A549 (cell line): ENCODE measurements around the gene KCNQ1OT1. TPM values are rescaled to one million over a fixed set of nuclear protein-coding genes. Genes with fewer than 3 reads are reported as not detected.

Experiments used
- ATAC-seq, 2 experiments: fragments of 200-7000 bp in 1 of 2; fragments of >200 bp in 1 of 2; cut with Nextera tagmentation in 1 of 2; cut with Tn5 transposase in 1 of 2; 3 replicates each; pipeline versions ENCODE4 v1.8.0 to v1.9.1; 2018 to 2020; ENCODE audit warnings: mild to moderate bottlenecking in 1 of 2, moderate library complexity in 1 of 2
- CTCF ChIA-PET: fragments of 300-600 bp; sonication (Branson Sonifier 250); formaldehyde crosslinking; extraction: SDS; loops from one replicate; lab custom pipeline; 2021; ENCODE audit warnings: antibody characterized with exemption, inconsistent platforms; lab: Yijun Ruan, JAX
- POLR2A ChIA-PET: fragments of 350-600 bp; formaldehyde crosslinking; extraction: SDS; loops from one replicate; lab custom pipeline; 2021; ENCODE audit warnings: antibody characterized with exemption, inconsistent platforms; lab: Yijun Ruan, JAX
- DNase-seq, 2 experiments: peaks; one replicate each; pipeline versions ENCODE4 v3.0.0 to v3.0.0-alpha.2; 2011 to 2016; ENCODE audit warnings: low read depth in 1 of 2, low spot score in 1 of 2
- FAIRE-seq: peaks from 2 replicates; lab custom pipeline; 2011; peaks lifted over from hg19 to GRCh38; lab: Jason Lieb, UNC
- H3K27ac ChIP-seq, 2 experiments: fragments of >200 bp; sonication (Bioruptor Twin); formaldehyde crosslinking; 3 replicates each; pipeline ENCODE4 v1.5.1; 2016 to 2017
- H3K4me1 ChIP-seq: fragments of >200 bp; sonication (Bioruptor Twin); formaldehyde crosslinking; 3 replicates; pipeline ENCODE4 v1.6.1; 2016
- H3K4me2 ChIP-seq: fragments of >200 bp; sonication (Bioruptor Twin); formaldehyde crosslinking; 3 replicates; pipeline ENCODE4 v1.6.1; 2016
- H3K4me3 ChIP-seq: fragments of >200 bp; sonication (Bioruptor Twin); formaldehyde crosslinking; 3 replicates; pipeline ENCODE4 v1.5.1; 2016
- H3K9me3 ChIP-seq: fragments of >200 bp; sonication (Bioruptor Twin); formaldehyde crosslinking; 3 replicates; pipeline ENCODE4 v1.6.1; 2016
- BHLHE40 ChIP-seq: IDR thresholded peaks from 2 replicates; pipeline ENCODE4 v1.6.1; 2012; ENCODE audit warnings: low read depth, low read length, inconsistent platforms
- EHF ChIP-seq: fragments of 250-450 bp; sonication (Bioruptor Pico); IDR thresholded peaks from 2 replicates; pipeline ENCODE4 v1.5.0; 2020; ENCODE audit warnings: mild to moderate bottlenecking
- FOSB ChIP-seq: fragments of 250-450 bp; sonication (Bioruptor Pico); IDR thresholded peaks from 2 replicates; pipeline ENCODE4 v1.5.0; 2020; ENCODE audit warnings: mild to moderate bottlenecking, moderate library complexity
- FOSL2 ChIP-seq, 2 experiments: fragments of 450-650 bp in 1 of 2; fragments of >200 bp in 1 of 2; sonication (Bioruptor Twin) in 1 of 2; formaldehyde crosslinking; IDR thresholded peaks; 2 replicates each; pipeline versions ENCODE4 v1.5.0 to v1.6.1; 2016 to 2020; ENCODE audit warnings: mild to moderate bottlenecking in 1 of 2, moderate library complexity in 1 of 2
- FOXS1 ChIP-seq: fragments of 250-450 bp; sonication (Bioruptor Pico); IDR thresholded peaks from 2 replicates; pipeline ENCODE4 v1.5.0; 2020; ENCODE audit warnings: mild to moderate bottlenecking, moderate library complexity
- GATA3 ChIP-seq: IDR thresholded peaks from 2 replicates; pipeline ENCODE4 v1.6.1; 2012; ENCODE audit warnings: borderline replicate concordance
- HDAC2 ChIP-seq: fragments of 200-600 bp; sonication (generic); IDR thresholded peaks from 2 replicates; pipeline ENCODE4 v1.6.1; 2016
- HOXA7 ChIP-seq: fragments of 250-450 bp; sonication (Bioruptor Pico); IDR thresholded peaks from 2 replicates; pipeline ENCODE4 v1.5.0; 2020; ENCODE audit warnings: mild to moderate bottlenecking, moderate library complexity
- HOXB13 ChIP-seq: fragments of 250-450 bp; sonication (Bioruptor Pico); IDR thresholded peaks from 2 replicates; pipeline ENCODE4 v1.5.0; 2020; ENCODE audit warnings: low read depth, mild to moderate bottlenecking, moderate library complexity
- HOXB5 ChIP-seq: fragments of 250-450 bp; sonication (Bioruptor Pico); IDR thresholded peaks from 2 replicates; pipeline ENCODE4 v1.5.0; 2020; ENCODE audit warnings: mild to moderate bottlenecking, moderate library complexity
- KDM1A ChIP-seq: fragments of 200-600 bp; sonication (generic); IDR thresholded peaks from 2 replicates; pipeline ENCODE4 v1.6.1; 2016; ENCODE audit warnings: low read depth, mild to moderate bottlenecking
- KDM5A ChIP-seq: fragments of 200-600 bp; sonication (generic); IDR thresholded peaks from 2 replicates; pipeline ENCODE4 v1.6.1; 2016; ENCODE audit warnings: antibody characterized with exemption, mild to moderate bottlenecking
- MAFK ChIP-seq: fragments of 450-650 bp; IDR thresholded peaks from 2 replicates; pipeline ENCODE4 v1.6.1; 2014; ENCODE audit not compliant: partially characterized antibody
- NFE2L2 ChIP-seq: fragments of 150-350 bp; conservative IDR thresholded peaks from 2 replicates; pipeline ENCODE4 v1.6.1; 2014; ENCODE audit warnings: low read length
- NR3C1 ChIP-seq: fragments of >200 bp; sonication (Bioruptor Twin); formaldehyde crosslinking; IDR thresholded peaks from 3 replicates; pipeline ENCODE4 v1.6.1; 2017
- PHF8 ChIP-seq: fragments of 200-600 bp; sonication (generic); IDR thresholded peaks from 2 replicates; pipeline ENCODE4 v1.6.1; 2016; ENCODE audit warnings: low read depth, mild to moderate bottlenecking, antibody characterized with exemption, moderate library complexity, borderline replicate concordance
- POLR2A ChIP-seq: IDR thresholded peaks from 2 replicates; pipeline ENCODE4 v1.6.1; 2012; ENCODE audit warnings: mild to moderate bottlenecking, low read length
- RAD21 ChIP-seq, 2 experiments: fragments of >200 bp in 1 of 2; sonication (Bioruptor Twin) in 1 of 2; formaldehyde crosslinking in 1 of 2; IDR thresholded peaks in 1 of 2; conservative IDR thresholded peaks in 1 of 2; 2 replicates in 1 of 2; 3 replicates in 1 of 2; pipeline ENCODE4 v1.6.1; 2012 to 2018; ENCODE audit warnings: inconsistent platforms in 1 of 2
- RARB ChIP-seq: fragments of 250-450 bp; sonication (Bioruptor Pico); IDR thresholded peaks from 2 replicates; pipeline ENCODE4 v1.8.0; 2021; ENCODE audit warnings: mild to moderate bottlenecking, moderate library complexity
- RCOR1 ChIP-seq: fragments of 150-350 bp; IDR thresholded peaks from 2 replicates; pipeline ENCODE4 v1.6.1; 2014; ENCODE audit warnings: antibody characterized with exemption, low read length, low read depth
- SREBF2 ChIP-seq: fragments of 450-650 bp; IDR thresholded peaks from 2 replicates; pipeline ENCODE4 v1.6.1; 2014; ENCODE audit warnings: mild to moderate bottlenecking, moderate library complexity
- ZNF302 ChIP-seq: fragments of 250-450 bp; sonication (Bioruptor Pico); IDR thresholded peaks from 2 replicates; pipeline ENCODE4 v1.9.0; 2021; ENCODE audit warnings: inconsistent platforms, mild to moderate bottlenecking, moderate library complexity
- WGBS: methylation state at CpG from one replicate; pipeline ENCODE4 v1.1.6; 2017; ENCODE audit errors: missing lambda C conversion rate; 5-methylcytosine and 5-hydroxymethylcytosine counted together
- polyA plus RNA-seq, 4 experiments: library from polyadenylated mRNA; depleted of rRNA in 3 of 4; stranded (reverse); fragments of >200 nt; fragmentation: RNase III in 1 of 4; extraction: RNeasy Plus Mini Kit Qiagen cat#74134 plus additional on column Dnase treatment in 1 of 4; gene quantifications; 2 replicates in 3 of 4; 3 replicates in 1 of 4; pipeline ENCODE4 v1.2.3, GENCODE V29; 2011 to 2017
- TF ChIP-seq, protein P1 (sequence below): fragments of 200-600 bp; sonication (generic); IDR thresholded peaks from 2 replicates; pipeline ENCODE4 v1.6.1; 2016; ENCODE audit warnings: antibody characterized with exemption, mild to moderate bottlenecking, moderate library complexity
- TF ChIP-seq, protein P2 (sequence below): fragments of >200 bp; sonication (Bioruptor Twin); formaldehyde crosslinking; IDR thresholded peaks from 3 replicates; pipeline ENCODE4 v1.5.1; 2016
- TF ChIP-seq, protein P3 (sequence below): IDR thresholded peaks from 2 replicates; pipeline ENCODE4 v1.6.1; 2012
- TF ChIP-seq, protein P4 (sequence below): IDR thresholded peaks from 2 replicates; pipeline ENCODE4 v1.6.1; 2012; ENCODE audit warnings: low read depth, borderline replicate concordance
- TF ChIP-seq, protein P5 (sequence below): fragments of 150-350 bp; IDR thresholded peaks from 2 replicates; pipeline ENCODE4 v1.6.1; 2014; ENCODE audit warnings: low read depth, mild to moderate bottlenecking, low read length

Gene KCNQ1OT1
- polyA plus RNA-seq, 2 of the 4 experiments (the other 2 are of a cell fraction), result 0.03 to 0.13 TPM

DNA sequence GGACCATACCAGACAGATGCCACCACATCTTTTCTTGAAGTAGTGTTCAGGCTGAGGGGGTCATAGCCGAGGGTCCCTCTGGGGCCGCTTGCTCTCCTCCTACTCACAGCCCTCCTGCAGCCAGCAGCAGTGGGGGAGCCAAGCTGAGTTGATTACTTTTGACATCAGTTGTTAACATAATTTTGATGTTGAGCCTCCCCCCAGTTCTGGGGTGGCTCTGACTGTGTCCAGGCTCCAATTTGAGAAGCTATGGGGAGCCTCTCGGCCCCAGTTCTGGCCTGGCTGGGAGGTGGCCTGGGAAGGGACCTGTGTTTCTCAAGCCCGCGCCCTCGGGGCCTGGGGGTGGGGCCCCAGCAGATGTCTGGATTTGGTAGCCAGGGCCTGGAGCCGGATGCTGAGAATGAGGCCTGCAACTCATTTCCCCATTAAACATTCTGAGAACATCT is 47.9 kb downstream of the KCNQ1OT1 start:
- no peaks in the 10 kb centered on the region for H3K4me1 ChIP-seq
- peaks cover 98% of the 10 kb centered on the region for H3K9me3 ChIP-seq
- no peak overlapping the region for H3K4me2 ChIP-seq
- no peak overlapping the region for H3K27ac ChIP-seq
- TF ChIP-seq FOXS1 (no peak), FOSL2 (IDR thresholded peaks at IDR 0.05) (no peak), FOSL2 (CRISPR knock-in tag; IDR thresholded peaks at IDR 0.05) (no peak), SREBF2 (no peak), GATA3 (no peak), RCOR1 (no peak), KDM1A (no peak), EHF (CRISPR knock-in tag) (no peak), NFE2L2 (no peak), NR3C1 (no peak), HOXB5 (no peak), KDM5A (no peak), HDAC2 (no peak)
- TF ChIP-seq, protein P1, sequence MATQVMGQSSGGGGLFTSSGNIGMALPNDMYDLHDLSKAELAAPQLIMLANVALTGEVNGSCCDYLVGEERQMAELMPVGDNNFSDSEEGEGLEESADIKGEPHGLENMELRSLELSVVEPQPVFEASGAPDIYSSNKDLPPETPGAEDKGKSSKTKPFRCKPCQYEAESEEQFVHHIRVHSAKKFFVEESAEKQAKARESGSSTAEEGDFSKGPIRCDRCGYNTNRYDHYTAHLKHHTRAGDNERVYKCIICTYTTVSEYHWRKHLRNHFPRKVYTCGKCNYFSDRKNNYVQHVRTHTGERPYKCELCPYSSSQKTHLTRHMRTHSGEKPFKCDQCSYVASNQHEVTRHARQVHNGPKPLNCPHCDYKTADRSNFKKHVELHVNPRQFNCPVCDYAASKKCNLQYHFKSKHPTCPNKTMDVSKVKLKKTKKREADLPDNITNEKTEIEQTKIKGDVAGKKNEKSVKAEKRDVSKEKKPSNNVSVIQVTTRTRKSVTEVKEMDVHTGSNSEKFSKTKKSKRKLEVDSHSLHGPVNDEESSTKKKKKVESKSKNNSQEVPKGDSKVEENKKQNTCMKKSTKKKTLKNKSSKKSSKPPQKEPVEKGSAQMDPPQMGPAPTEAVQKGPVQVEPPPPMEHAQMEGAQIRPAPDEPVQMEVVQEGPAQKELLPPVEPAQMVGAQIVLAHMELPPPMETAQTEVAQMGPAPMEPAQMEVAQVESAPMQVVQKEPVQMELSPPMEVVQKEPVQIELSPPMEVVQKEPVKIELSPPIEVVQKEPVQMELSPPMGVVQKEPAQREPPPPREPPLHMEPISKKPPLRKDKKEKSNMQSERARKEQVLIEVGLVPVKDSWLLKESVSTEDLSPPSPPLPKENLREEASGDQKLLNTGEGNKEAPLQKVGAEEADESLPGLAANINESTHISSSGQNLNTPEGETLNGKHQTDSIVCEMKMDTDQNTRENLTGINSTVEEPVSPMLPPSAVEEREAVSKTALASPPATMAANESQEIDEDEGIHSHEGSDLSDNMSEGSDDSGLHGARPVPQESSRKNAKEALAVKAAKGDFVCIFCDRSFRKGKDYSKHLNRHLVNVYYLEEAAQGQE, result no peak
- TF ChIP-seq, protein P2, sequence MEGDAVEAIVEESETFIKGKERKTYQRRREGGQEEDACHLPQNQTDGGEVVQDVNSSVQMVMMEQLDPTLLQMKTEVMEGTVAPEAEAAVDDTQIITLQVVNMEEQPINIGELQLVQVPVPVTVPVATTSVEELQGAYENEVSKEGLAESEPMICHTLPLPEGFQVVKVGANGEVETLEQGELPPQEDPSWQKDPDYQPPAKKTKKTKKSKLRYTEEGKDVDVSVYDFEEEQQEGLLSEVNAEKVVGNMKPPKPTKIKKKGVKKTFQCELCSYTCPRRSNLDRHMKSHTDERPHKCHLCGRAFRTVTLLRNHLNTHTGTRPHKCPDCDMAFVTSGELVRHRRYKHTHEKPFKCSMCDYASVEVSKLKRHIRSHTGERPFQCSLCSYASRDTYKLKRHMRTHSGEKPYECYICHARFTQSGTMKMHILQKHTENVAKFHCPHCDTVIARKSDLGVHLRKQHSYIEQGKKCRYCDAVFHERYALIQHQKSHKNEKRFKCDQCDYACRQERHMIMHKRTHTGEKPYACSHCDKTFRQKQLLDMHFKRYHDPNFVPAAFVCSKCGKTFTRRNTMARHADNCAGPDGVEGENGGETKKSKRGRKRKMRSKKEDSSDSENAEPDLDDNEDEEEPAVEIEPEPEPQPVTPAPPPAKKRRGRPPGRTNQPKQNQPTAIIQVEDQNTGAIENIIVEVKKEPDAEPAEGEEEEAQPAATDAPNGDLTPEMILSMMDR, result no peak
- TF ChIP-seq, protein P3, sequence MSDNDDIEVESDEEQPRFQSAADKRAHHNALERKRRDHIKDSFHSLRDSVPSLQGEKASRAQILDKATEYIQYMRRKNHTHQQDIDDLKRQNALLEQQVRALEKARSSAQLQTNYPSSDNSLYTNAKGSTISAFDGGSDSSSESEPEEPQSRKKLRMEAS, result no peak
- TF ChIP-seq, all 56 proteins: peak for 0
- ChIA-PET POLR2A (no interaction called here), CTCF (no interaction called here)
- WGBS, result 86% methylated on average over 5 of the region's 7 CpGs
- H3K4me3 ChIP-seq, result no peak overlapping the region
- no peak for FAIRE-seq
- no peak for ATAC-seq
- no peak for DNase-seq

DNA sequence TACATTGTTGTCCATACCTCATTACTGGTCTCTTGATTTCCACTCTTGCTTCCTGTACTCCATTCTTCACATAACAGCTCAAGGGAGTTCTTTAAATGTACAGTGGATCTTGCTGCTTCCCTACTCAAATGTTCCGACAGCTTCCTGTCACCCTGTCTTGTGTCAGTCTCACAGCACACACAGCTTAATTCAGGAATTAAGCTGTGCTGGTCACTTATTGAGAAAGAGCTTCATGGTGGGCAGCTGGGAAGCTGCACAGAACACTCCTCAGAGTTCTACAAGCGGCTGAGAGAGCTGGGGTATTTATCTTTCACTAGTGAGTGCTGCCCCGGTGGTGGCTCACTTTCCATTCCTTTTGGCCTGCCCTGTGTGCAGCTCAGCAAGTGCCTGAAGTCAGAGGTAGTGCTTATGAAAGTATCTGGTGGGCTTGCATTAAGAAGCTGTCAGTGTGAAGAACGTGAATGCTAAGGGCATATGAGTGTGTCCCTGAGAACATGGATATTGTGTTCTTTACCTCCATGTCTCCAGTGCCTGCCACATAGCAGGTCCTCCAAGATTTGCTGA is 48.7 kb downstream of the KCNQ1OT1 start:
- POLR2A ChIA-PET, result no interaction called here
- 69% methylated on average over 4 of the region's 4 CpGs for WGBS
- peaks cover 98% of the 10 kb centered on the region for H3K9me3 ChIP-seq
- no peak overlapping the region for H3K4me3 ChIP-seq
- no peak overlapping the region for H3K27ac ChIP-seq
- DNase-seq, result no peak
- FAIRE-seq, result no peak
- TF ChIP-seq BHLHE40 (no peak), RARB (CRISPR knock-in tag) (no peak), RAD21 (conservative IDR thresholded peaks at IDR 0.05 in 1 of 2, IDR thresholded peaks at IDR 0.05 in 1 of 2) (no peak), ZNF302 (CRISPR knock-in tag) (no peak), MAFK (no peak), PHF8 (no peak), HOXA7 (CRISPR knock-in tag) (no peak), POLR2A (no peak), HOXB13 (CRISPR knock-in tag) (no peak), NFE2L2 (no peak), FOSB (CRISPR knock-in tag) (no peak), HDAC2 (no peak)
- TF ChIP-seq, protein P4, sequence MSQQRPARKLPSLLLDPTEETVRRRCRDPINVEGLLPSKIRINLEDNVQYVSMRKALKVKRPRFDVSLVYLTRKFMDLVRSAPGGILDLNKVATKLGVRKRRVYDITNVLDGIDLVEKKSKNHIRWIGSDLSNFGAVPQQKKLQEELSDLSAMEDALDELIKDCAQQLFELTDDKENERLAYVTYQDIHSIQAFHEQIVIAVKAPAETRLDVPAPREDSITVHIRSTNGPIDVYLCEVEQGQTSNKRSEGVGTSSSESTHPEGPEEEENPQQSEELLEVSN, result no peak
- TF ChIP-seq, protein P5, sequence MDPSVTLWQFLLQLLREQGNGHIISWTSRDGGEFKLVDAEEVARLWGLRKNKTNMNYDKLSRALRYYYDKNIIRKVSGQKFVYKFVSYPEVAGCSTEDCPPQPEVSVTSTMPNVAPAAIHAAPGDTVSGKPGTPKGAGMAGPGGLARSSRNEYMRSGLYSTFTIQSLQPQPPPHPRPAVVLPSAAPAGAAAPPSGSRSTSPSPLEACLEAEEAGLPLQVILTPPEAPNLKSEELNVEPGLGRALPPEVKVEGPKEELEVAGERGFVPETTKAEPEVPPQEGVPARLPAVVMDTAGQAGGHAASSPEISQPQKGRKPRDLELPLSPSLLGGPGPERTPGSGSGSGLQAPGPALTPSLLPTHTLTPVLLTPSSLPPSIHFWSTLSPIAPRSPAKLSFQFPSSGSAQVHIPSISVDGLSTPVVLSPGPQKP, result no peak
- TF ChIP-seq, all 56 proteins: peak for 0
- Histone ChIP-seq H3K4me1 (no peaks in the 10 kb centered on the region), H3K4me2 (no peak overlapping the region)
- no peak for ATAC-seq
- CTCF ChIA-PET, result no interaction called here
